Measurements from ENCODE around the gene MAP2K5.

MAP2K5 gene

GRCh38 chr15:67707520-67708283 is 165.2 kb downstream of the MAP2K5 start:
- Histone ChIP-seq H3K27me3 (replicated peaks; ENCODE audit: insufficient read depth, low read length) (no peaks in the 10 kb centered on the region), H4K20me1 (ENCODE audit: insufficient read depth, low read length) (no peaks in the 10 kb centered on the region), H3K4me1 (ENCODE audit: low read length) (no peaks in the 10 kb centered on the region), H3K27ac (ENCODE audit: low read length) (no peak overlapping the region), H3K79me2 (ENCODE audit: low read length) (no peaks in the 10 kb centered on the region), H3K9ac (ENCODE audit: low read length) (no peak overlapping the region), H3K36me3 (replicated peaks; ENCODE audit: insufficient read depth, low read length) (no peaks in the 10 kb centered on the region), H2AFZ (ENCODE audit: low read length) (no peak overlapping the region), H3K4me2 (ENCODE audit: low read depth, low read length) (no peak overlapping the region), H3K9me3 (replicated peaks; ENCODE audit: insufficient read depth, low read length) (no peaks in the 10 kb centered on the region; the same call in 1 of the 2 replicates), H3K9me2 (replicated peaks; ENCODE audit: insufficient read depth, low read length) (no peaks in the 10 kb centered on the region), H3K4me3 (ENCODE audit: low read length) (no peak overlapping the region), H3F3A (ENCODE audit: insufficient read depth, low read length) (no peaks in the 10 kb centered on the region)
- no peak for DNase-seq
- TF ChIP-seq CTCF (IDR thresholded peaks at IDR 0.05; ENCODE audit: low read length): no peak
- no peak for TF ChIP-seq EZH2phosphoT487 (IDR thresholded peaks at IDR 0.05; ENCODE audit: low read length)
- TF ChIP-seq EZH2 (optimal IDR thresholded peaks at IDR 0.05; ENCODE audit: low read depth, low read length): no peak

DNA sequence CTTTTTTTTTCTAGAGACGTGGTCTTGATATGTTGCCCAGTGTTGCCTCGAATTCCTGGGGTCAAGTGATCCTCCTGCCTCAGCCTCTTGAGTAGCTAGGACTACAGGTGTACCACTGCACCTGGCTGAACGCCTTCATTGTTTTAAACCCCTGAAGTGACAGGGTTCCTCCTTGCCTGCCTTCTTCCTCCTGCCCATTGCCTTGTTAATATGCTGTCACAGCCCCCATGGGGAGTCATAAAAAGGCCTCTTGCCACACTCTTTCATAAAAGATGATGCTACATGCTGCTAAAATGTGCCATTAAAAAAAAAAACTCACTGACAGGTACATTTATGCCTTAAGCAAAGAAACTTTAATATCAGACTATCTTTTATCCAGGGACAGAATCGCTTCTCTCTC is 166.0 kb downstream of the MAP2K5 start:
- H3K9me2 ChIP-seq (replicated peaks; ENCODE audit: insufficient read depth, low read length): no peaks in the 10 kb centered on the region
- DNase-seq: no peak
- no peak for TF ChIP-seq EZH2 (optimal IDR thresholded peaks at IDR 0.05; ENCODE audit: low read depth, low read length)
- TF ChIP-seq EZH2phosphoT487 (IDR thresholded peaks at IDR 0.05; ENCODE audit: low read length): no peak
- TF ChIP-seq CTCF (IDR thresholded peaks at IDR 0.05; ENCODE audit: low read length): no peak
- no peaks in the 10 kb centered on the region for H3K36me3 ChIP-seq (replicated peaks; ENCODE audit: insufficient read depth, low read length)
- H2AFZ ChIP-seq (ENCODE audit: low read length): no peak overlapping the region
- no peaks in the 10 kb centered on the region for H3K79me2 ChIP-seq (ENCODE audit: low read length)
- no peaks in the 10 kb centered on the region for H3K27me3 ChIP-seq (replicated peaks; ENCODE audit: insufficient read depth, low read length)
- H3F3A ChIP-seq (ENCODE audit: insufficient read depth, low read length): no peaks in the 10 kb centered on the region
- no peak overlapping the region for H3K4me2 ChIP-seq (ENCODE audit: low read depth, low read length)
- no peak overlapping the region for H3K4me3 ChIP-seq (ENCODE audit: low read length)
- H4K20me1 ChIP-seq (ENCODE audit: insufficient read depth, low read length): no peaks in the 10 kb centered on the region
- no peaks in the 10 kb centered on the region for H3K4me1 ChIP-seq (ENCODE audit: low read length)
- H3K27ac ChIP-seq (ENCODE audit: low read length): no peak overlapping the region
- no peak overlapping the region for H3K9ac ChIP-seq (ENCODE audit: low read length)
- no peaks in the 10 kb centered on the region; the same call in 1 of the 2 replicates for H3K9me3 ChIP-seq (replicated peaks; ENCODE audit: insufficient read depth, low read length)

DNA sequence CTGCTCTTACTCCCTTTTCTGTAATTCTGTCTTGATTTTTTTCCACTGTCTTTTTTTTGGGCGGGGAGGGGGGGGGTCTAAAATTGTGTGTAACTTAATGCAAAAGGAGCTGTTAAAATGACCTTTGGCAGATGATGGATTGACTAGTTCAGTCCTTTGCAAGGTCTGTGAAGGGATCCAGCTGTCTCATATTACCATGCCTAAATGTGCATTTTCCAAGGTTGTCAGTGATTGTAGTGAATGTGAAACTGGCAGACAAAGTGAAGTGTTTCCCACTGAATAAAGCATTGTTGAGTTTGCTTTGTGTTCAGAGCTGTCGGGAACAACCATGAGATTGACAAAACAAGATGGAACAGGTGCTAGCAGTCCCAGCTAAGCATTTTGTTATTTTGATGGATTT is 172.7 kb downstream of the MAP2K5 start:
- H3K9me3 ChIP-seq (replicated peaks; ENCODE audit: insufficient read depth, low read length): no peaks in the 10 kb centered on the region; the same call in 1 of the 2 replicates
- H3K9me2 ChIP-seq (replicated peaks; ENCODE audit: insufficient read depth, low read length): no peaks in the 10 kb centered on the region
- no peak overlapping the region for H3K27ac ChIP-seq (ENCODE audit: low read length)
- H4K20me1 ChIP-seq (ENCODE audit: insufficient read depth, low read length): no peaks in the 10 kb centered on the region
- H3K27me3 ChIP-seq (replicated peaks; ENCODE audit: insufficient read depth, low read length): no peaks in the 10 kb centered on the region
- no peaks in the 10 kb centered on the region for H3K36me3 ChIP-seq (replicated peaks; ENCODE audit: insufficient read depth, low read length)
- no peaks in the 10 kb centered on the region for H3K79me2 ChIP-seq (ENCODE audit: low read length)
- TF ChIP-seq CTCF (IDR thresholded peaks at IDR 0.05; ENCODE audit: low read length) (no peak), EZH2phosphoT487 (IDR thresholded peaks at IDR 0.05; ENCODE audit: low read length) (no peak), EZH2 (optimal IDR thresholded peaks at IDR 0.05; ENCODE audit: low read depth, low read length) (no peak)
- no peak for DNase-seq
- no peak overlapping the region for H2AFZ ChIP-seq (ENCODE audit: low read length)
- no peak overlapping the region for H3K4me3 ChIP-seq (ENCODE audit: low read length)
- no peak overlapping the region for H3K4me2 ChIP-seq (ENCODE audit: low read depth, low read length)
- no peaks in the 10 kb centered on the region for H3K4me1 ChIP-seq (ENCODE audit: low read length)
- H3K9ac ChIP-seq (ENCODE audit: low read length): no peak overlapping the region
- H3F3A ChIP-seq (ENCODE audit: insufficient read depth, low read length): no peaks in the 10 kb centered on the region

All from MM.1S (cell line).